BE2C (cell line): ENCODE measurements around the gene TBC1D3B. TPM values are rescaled to one million over a fixed set of nuclear protein-coding genes. Genes with fewer than 3 reads are reported as not detected.
"Not testable (repeated sequence)": the region's sequence is repeated elsewhere in the genome, so short reads cannot be mapped to it uniquely, and the experiment has no call there.

Experiments
- DNase-seq: peaks from one replicate; pipeline ENCODE4 v3.0.0-alpha.2; 2020
- H3K27me3 ChIP-seq: fragments of 250-450 bp; sonication (Bioruptor Pico); 2 replicates; pipeline ENCODE4 v1.5.1; 2020; ENCODE audit warnings: mild to moderate bottlenecking
- H3K36me3 ChIP-seq: fragments of 250-450 bp; sonication (Bioruptor Pico); 2 replicates; pipeline ENCODE4 v1.5.1; 2020; ENCODE audit warnings: mild to moderate bottlenecking
- H3K4me1 ChIP-seq: fragments of 250-450 bp; sonication (Bioruptor Pico); 2 replicates; pipeline ENCODE4 v1.5.1; 2020
- H3K4me3 ChIP-seq: 2 replicates; pipeline ENCODE4 v1.5.1; 2011; ENCODE audit warnings: low read depth, low read length
- H3K9me3 ChIP-seq: fragments of 250-450 bp; sonication (Bioruptor Pico); 2 replicates; pipeline ENCODE4 v1.5.1; 2020
- CTCF ChIP-seq: IDR thresholded peaks from 2 replicates; pipeline ENCODE4 v1.5.1; 2012; ENCODE audit warnings: mild to moderate bottlenecking, low read depth, low read length
- polyA plus RNA-seq: library from polyadenylated mRNA; unstranded; fragments of >200 nt; gene quantifications from one replicate; pipeline ENCODE4 v1.2.1, GENCODE V29; 2012; ENCODE audit warnings: low read depth, missing spikeins; ENCODE audit not compliant: insufficient read length, insufficient read depth

TBC1D3B gene
- polyA plus RNA-seq = 5.4 TPM

GRCh38 chr17:36176536-36176935 is at the start of gene TBC1D3B:
Gene TBC1D3B, minus strand, starts transcription at chr17:36176636. Its CDS starts 1,586 bp downstream, at chr17:36175050.
- not testable (repeated sequence) for H3K36me3 ChIP-seq, H3K9me3 ChIP-seq, H3K27me3 ChIP-seq, DNase-seq, H3K4me3 ChIP-seq, H3K4me1 ChIP-seq

- DNase-seq, H3K4me3 ChIP-seq, H3K27me3 ChIP-seq, H3K36me3 ChIP-seq, H3K4me1 ChIP-seq, H3K9me3 ChIP-seq: not testable (repeated sequence)
Observed at GRCh38 chr17:36222967-36223366, 46.5 kb upstream of the TBC1D3B start.

DNA sequence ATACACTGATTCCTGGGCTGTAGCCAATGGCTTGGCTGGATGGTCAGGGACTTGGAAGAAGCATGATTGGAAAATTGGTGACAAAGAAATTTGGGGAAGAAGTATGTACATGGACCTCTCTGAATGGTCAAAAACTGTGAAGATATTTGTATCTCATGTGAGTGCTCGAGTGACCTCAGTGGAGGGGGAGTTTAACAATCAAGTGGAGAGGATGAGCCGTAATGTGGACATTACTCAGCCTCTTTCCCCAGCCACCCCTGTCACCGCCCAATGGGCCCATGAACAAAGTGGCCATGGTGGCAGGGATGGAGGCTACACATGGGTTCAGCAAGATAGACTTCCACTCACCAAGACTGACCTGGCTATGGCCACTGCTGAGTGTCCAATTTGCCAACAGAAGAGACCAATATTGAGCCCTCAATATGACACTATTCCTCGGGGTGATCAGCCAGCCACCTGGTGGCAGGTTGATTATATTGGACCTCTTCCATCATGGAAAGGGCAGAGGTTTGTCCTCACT is 45.2 kb upstream of the TBC1D3B start:
- DNase-seq, H3K36me3 ChIP-seq, H3K27me3 ChIP-seq, H3K4me1 ChIP-seq, H3K4me3 ChIP-seq, H3K9me3 ChIP-seq: not testable (repeated sequence)

- not testable (repeated sequence) for H3K36me3 ChIP-seq, DNase-seq, H3K9me3 ChIP-seq, H3K27me3 ChIP-seq, H3K4me1 ChIP-seq, H3K4me3 ChIP-seq
Observed at GRCh38 chr17:36220737-36221580, 44.5 kb upstream of the TBC1D3B start.

DNA sequence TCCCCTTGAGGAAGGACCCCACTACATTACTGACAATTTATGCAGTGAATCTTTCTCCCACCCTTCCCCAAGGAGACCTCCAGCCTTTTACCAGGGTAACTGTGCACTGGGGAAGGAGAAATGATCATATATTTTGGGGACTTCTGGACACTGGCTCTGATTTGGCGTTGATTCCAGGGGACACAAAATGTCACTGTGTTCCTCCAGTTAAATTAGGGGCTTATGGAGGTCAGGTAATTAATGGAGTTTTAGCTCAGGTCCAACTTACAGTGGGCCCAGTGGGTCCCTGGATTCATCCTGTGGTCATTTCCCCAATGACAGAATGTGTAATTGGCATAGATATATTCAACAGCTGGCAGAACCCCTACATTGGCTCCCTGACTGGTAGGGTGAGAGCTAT is 43.1 kb upstream of the TBC1D3B start:
- H3K36me3 ChIP-seq, H3K27me3 ChIP-seq, DNase-seq, H3K4me3 ChIP-seq, H3K9me3 ChIP-seq, H3K4me1 ChIP-seq: not testable (repeated sequence)

GRCh38 chr17:36215406-36216308 is 39.2 kb upstream of the TBC1D3B start:
- H3K27me3 ChIP-seq, H3K9me3 ChIP-seq, H3K36me3 ChIP-seq, H3K4me1 ChIP-seq, H3K4me3 ChIP-seq, DNase-seq: not testable (repeated sequence)

GRCh38 chr17:36214918-36215317 is 38.5 kb upstream of the TBC1D3B start:
- H3K36me3 ChIP-seq = no peaks in the 10 kb centered on the region
- H3K4me3 ChIP-seq = no peak overlapping the region
- H3K9me3 ChIP-seq = no peaks in the 10 kb centered on the region
- no peak for TF ChIP-seq CTCF
- DNase-seq = no peak
- no peaks in the 10 kb centered on the region; the same call in none of the 2 replicates for H3K27me3 ChIP-seq
- H3K4me1 ChIP-seq = no peaks in the 10 kb centered on the region

GRCh38 chr17:36213695-36214094 is 37.3 kb upstream of the TBC1D3B start:
- Histone ChIP-seq H3K27me3 (no peaks in the 10 kb centered on the region; the same call in none of the 2 replicates), H3K36me3 (no peaks in the 10 kb centered on the region), H3K4me1 (no peaks in the 10 kb centered on the region), H3K4me3 (no peak overlapping the region), H3K9me3 (no peaks in the 10 kb centered on the region)
- no peak for TF ChIP-seq CTCF
- DNase-seq = no peak

GRCh38 chr17:36212966-36213365 is 36.5 kb upstream of the TBC1D3B start:
- no peak for TF ChIP-seq CTCF
- Histone ChIP-seq H3K9me3 (no peaks in the 10 kb centered on the region), H3K36me3 (no peaks in the 10 kb centered on the region), H3K27me3 (no peaks in the 10 kb centered on the region; the same call in none of the 2 replicates), H3K4me1 (no peaks in the 10 kb centered on the region), H3K4me3 (no peak overlapping the region)
- no peak for DNase-seq
